Measurements from ENCODE around the gene FAM24A.
A peak's percentile ranks its signal among the peaks of the same experiment; 100 is the strongest.

The FAM24A gene

DNA sequence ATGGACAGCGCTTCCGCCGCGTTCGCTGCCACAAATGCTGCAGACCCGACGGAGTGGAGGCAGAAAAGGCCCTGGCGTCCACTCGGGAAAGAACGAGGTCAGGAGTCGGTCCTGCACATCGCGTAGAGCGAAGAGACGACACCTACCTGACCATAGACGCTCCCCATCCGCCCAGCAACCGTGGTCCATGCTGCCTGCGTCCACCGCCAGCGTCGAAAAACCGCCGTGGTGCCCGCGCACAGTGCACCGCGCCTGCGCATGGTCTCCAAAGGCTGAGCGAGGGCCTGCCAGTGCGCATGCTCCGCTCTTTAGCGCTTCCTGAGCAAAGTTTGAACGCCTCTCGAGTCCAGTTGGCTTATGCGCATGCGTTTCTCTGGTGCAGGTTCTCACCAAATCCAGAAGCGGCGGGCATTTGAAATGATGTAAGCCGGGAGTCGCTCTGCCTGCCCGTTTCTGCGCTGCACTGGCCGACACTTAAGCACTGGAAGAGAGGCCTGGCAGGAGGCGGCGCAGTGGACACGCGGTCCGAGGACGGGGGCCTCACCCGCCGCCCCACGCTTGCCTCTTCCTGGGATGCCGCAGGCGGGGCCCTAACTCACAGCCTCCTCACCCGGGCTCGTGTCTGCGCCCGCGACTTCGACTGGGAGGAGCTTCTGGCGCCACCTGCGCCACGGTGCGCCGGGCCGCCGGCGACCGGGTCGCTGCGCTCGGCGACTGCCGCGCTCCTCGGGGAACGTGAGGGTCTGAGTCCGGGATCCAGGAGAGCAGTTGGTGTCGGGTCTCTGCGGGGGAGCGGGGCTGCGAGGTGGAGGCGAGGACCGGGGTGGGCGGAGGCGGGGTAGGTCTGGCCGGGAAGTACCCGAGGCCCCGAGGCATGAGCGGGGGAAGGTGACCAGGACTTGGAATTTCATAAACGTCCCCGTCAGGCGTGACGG lies 30.8 kb upstream of the FAM24A start, which contains the start of gene FAM24B (continued):
- no peak for TF ChIP-seq ZNF274 (IDR thresholded peaks at IDR 0.05; ENCODE audit: low read length)
- no peak for TF ChIP-seq ZNF274 (tag by site-specific recombination; IDR thresholded peaks at IDR 0.05; ENCODE audit: borderline replicate concordance)
- no peak for TF ChIP-seq ZNF311 (tag by site-specific recombination; IDR thresholded peaks at IDR 0.05; ENCODE audit: borderline replicate concordance)
- no peak for TF ChIP-seq ZNF16 (tag by site-specific recombination; IDR thresholded peaks at IDR 0.05; ENCODE audit: low read depth)
- TF ChIP-seq ZNF843 (tag by site-specific recombination; IDR thresholded peaks at IDR 0.05) = peak; percentile 34; the same call in 1 of the 2 replicates
- 0 out of 2 replicates have a peak, but pooled peaks have one; percentile 67 for TF ChIP-seq ZSCAN23 (tag by site-specific recombination; IDR thresholded peaks at IDR 0.05)
- TF ChIP-seq ZNF707 (tag by site-specific recombination; IDR thresholded peaks at IDR 0.05) = no peak
- TF ChIP-seq ZNF138 (tag by site-specific recombination; IDR thresholded peaks at IDR 0.05; ENCODE audit: borderline replicate concordance) = no peak
- no peak for TF ChIP-seq ZNF37A (tag by site-specific recombination; IDR thresholded peaks at IDR 0.05)
- peak; percentile 53 for TF ChIP-seq SETDB1 (IDR thresholded peaks at IDR 0.05; ENCODE audit: insufficient read length, low read length)
- peak; percentile 48; the same call in 1 of the 2 replicates for TF ChIP-seq SP7 (tag by site-specific recombination; IDR thresholded peaks at IDR 0.05)
- TF ChIP-seq SCRT1 (tag by site-specific recombination; IDR thresholded peaks at IDR 0.05; ENCODE audit: borderline replicate concordance) = no peak
- TF ChIP-seq GLI2 (tag by site-specific recombination; IDR thresholded peaks at IDR 0.05; ENCODE audit: borderline replicate concordance, low read depth) = no peak
- no peak for TF ChIP-seq ZNF433 (tag by site-specific recombination; IDR thresholded peaks at IDR 0.05; ENCODE audit: low read depth)
- TF ChIP-seq, protein P1, sequence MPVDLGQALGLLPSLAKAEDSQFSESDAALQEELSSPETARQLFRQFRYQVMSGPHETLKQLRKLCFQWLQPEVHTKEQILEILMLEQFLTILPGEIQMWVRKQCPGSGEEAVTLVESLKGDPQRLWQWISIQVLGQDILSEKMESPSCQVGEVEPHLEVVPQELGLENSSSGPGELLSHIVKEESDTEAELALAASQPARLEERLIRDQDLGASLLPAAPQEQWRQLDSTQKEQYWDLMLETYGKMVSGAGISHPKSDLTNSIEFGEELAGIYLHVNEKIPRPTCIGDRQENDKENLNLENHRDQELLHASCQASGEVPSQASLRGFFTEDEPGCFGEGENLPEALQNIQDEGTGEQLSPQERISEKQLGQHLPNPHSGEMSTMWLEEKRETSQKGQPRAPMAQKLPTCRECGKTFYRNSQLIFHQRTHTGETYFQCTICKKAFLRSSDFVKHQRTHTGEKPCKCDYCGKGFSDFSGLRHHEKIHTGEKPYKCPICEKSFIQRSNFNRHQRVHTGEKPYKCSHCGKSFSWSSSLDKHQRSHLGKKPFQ (tag by site-specific recombination; IDR thresholded peaks at IDR 0.05) = peak; percentile 87
- TF ChIP-seq KLF8 (tag by site-specific recombination; IDR thresholded peaks at IDR 0.05) = peak; percentile 43; the same call in 1 of the 2 replicates
- TF ChIP-seq, protein P2, sequence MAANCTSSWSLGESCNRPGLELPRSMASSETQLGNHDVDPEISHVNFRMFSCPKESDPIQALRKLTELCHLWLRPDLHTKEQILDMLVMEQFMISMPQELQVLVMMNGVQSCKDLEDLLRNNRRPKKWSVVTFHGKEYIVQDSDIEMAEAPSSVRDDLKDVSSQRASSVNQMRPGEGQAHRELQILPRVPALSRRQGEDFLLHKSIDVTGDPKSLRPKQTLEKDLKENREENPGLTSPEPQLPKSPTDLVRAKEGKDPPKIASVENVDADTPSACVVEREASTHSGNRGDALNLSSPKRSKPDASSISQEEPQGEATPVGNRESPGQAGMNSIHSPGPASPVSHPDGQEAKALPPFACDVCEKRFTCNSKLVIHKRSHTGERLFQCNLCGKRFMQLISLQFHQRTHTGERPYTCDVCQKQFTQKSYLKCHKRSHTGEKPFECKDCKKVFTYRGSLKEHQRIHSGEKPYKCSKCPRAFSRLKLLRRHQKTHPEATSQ (tag by site-specific recombination; IDR thresholded peaks at IDR 0.05) = 0 out of 2 replicates have a peak, but pooled peaks have one; percentile 74
- TF ChIP-seq, protein P3, sequence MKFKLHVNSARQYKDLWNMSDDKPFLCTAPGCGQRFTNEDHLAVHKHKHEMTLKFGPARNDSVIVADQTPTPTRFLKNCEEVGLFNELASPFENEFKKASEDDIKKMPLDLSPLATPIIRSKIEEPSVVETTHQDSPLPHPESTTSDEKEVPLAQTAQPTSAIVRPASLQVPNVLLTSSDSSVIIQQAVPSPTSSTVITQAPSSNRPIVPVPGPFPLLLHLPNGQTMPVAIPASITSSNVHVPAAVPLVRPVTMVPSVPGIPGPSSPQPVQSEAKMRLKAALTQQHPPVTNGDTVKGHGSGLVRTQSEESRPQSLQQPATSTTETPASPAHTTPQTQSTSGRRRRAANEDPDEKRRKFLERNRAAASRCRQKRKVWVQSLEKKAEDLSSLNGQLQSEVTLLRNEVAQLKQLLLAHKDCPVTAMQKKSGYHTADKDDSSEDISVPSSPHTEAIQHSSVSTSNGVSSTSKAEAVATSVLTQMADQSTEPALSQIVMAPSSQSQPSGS (tag by site-specific recombination; IDR thresholded peaks at IDR 0.05; ENCODE audit: low read depth) = peak; percentile 46
- TF ChIP-seq, protein P4, sequence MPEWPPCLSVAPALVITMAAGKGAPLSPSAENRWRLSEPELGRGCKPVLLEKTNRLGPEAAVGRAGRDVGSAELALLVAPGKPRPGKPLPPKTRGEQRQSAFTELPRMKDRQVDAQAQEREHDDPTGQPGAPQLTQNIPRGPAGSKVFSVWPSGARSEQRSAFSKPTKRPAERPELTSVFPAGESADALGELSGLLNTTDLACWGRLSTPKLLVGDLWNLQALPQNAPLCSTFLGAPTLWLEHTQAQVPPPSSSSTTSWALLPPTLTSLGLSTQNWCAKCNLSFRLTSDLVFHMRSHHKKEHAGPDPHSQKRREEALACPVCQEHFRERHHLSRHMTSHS (tag by site-specific recombination; IDR thresholded peaks at IDR 0.05) = no peak
- no peak for TF ChIP-seq MEIS1 (CRISPR knock-in tag; IDR thresholded peaks at IDR 0.05; ENCODE audit: borderline replicate concordance)
- peak; percentile 63; the same call in 1 of the 2 replicates for TF ChIP-seq ZNF76 (tag by site-specific recombination; IDR thresholded peaks at IDR 0.05; ENCODE audit: borderline replicate concordance, low read depth)
- TF ChIP-seq ZFP41 (tag by site-specific recombination; IDR thresholded peaks at IDR 0.05; ENCODE audit: borderline replicate concordance) = no peak
- TF ChIP-seq ZNF571 (tag by site-specific recombination; IDR thresholded peaks at IDR 0.05) = no peak
- TF ChIP-seq, protein P5, sequence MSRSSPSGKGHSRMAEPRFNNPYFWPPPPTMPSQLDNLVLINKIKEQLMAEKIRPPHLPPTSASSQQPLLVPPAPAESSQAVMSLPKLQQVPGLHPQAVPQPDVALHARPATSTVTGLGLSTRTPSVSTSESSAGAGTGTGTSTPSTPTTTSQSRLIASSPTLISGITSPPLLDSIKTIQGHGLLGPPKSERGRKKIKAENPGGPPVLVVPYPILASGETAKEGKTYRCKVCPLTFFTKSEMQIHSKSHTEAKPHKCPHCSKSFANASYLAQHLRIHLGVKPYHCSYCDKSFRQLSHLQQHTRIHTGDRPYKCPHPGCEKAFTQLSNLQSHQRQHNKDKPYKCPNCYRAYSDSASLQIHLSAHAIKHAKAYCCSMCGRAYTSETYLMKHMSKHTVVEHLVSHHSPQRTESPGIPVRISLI (tag by site-specific recombination; IDR thresholded peaks at IDR 0.05) = no peak
- TF ChIP-seq ZNF544 (tag by site-specific recombination; IDR thresholded peaks at IDR 0.05) = no peak
- TF ChIP-seq ZNF19 (tag by site-specific recombination; IDR thresholded peaks at IDR 0.05; ENCODE audit: low read depth) = no peak
- TF ChIP-seq, protein P6, sequence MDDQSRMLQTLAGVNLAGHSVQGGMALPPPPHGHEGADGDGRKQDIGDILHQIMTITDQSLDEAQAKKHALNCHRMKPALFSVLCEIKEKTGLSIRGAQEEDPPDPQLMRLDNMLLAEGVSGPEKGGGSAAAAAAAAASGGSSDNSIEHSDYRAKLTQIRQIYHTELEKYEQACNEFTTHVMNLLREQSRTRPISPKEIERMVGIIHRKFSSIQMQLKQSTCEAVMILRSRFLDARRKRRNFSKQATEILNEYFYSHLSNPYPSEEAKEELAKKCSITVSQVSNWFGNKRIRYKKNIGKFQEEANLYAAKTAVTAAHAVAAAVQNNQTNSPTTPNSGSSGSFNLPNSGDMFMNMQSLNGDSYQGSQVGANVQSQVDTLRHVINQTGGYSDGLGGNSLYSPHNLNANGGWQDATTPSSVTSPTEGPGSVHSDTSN (CRISPR knock-in tag; IDR thresholded peaks at IDR 0.05) = no peak
- TF ChIP-seq ZNF776 (tag by site-specific recombination; IDR thresholded peaks at IDR 0.05; ENCODE audit: borderline replicate concordance) = no peak
- no peak for TF ChIP-seq HOXD13 (CRISPR knock-in tag; IDR thresholded peaks at IDR 0.05; ENCODE audit: borderline replicate concordance)
- TF ChIP-seq ZNF341 (tag by site-specific recombination; IDR thresholded peaks at IDR 0.05; ENCODE audit: low read depth) = peak; percentile 57; the same call in 1 of the 2 replicates
- no peak for TF ChIP-seq ZNF354C (tag by site-specific recombination; IDR thresholded peaks at IDR 0.05; ENCODE audit: borderline replicate concordance, low read depth)
- TF ChIP-seq ZNF664 (tag by site-specific recombination; IDR thresholded peaks at IDR 0.05) = no peak
